DMS79 treated with DMSO at 0.1 percent for 48 hours (cell line): ENCODE results near the gene SLC1A5.

Experiments used
- DNase-seq: peaks from one replicate; lab custom pipeline; 2025; lab: John Stamatoyannopoulos, UW

SLC1A5 gene

DNA sequence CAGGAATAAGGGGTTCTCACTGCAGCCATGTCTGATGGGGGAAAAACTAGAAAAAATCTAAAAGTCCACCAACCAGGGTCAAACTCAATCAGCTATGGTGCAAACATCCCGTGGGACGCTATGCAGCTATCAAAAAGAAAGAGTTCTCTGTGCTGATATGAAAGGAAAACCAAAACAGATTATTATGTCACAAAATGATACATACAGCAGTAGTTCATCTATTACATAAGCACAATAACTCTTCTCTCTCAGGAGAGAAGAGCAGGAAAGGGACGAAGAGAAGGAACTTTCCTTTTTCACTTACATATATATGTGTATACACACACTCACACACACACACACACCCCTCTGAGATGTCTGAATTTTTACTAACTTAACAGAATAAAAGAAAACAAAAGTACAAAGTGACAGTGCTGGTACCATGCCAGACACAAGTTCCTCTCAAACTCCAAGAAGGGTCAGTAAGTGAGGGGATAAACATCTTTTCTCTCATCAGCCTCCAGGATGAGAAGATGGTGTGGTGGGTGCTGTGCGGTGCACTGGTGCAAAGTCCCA is 45.4 kb downstream of the SLC1A5 start:
- no peak for DNase-seq

- no peak for DNase-seq
Measured at GRCh38 chr19:46741447-46741846, 46.9 kb downstream of the SLC1A5 start.

DNA sequence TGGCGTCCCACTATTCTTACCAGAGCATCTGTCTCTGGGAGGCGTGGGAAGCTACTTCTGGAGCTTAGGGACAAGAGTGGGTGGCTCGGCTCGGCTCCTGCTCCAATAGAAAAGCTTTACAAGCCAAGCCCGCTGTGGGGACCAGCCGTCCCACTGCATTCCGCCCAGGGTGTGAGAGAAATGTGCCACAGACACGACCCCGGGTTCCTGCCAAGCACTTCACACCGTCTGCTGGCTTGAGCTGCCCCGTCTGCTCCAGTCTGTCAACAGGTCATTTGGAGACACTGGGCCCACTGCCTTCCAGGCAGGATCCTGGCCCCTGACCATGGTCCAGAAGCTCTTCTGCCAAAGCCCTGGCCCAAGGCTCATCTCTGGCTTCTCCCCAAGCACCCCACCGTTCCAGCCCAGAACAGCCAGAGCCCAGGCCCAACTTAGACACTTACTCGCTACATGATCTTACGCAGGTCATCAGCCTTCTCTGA is 49.1 kb downstream of the SLC1A5 start:
- DNase-seq: no peak

GRCh38 chr19:46737761-46738171 is 50.6 kb downstream of the SLC1A5 start:
- DNase-seq: no peak

- DNase-seq: no peak
Measured at GRCh38 chr19:46737298-46737654, 51.1 kb downstream of the SLC1A5 start.

DNA sequence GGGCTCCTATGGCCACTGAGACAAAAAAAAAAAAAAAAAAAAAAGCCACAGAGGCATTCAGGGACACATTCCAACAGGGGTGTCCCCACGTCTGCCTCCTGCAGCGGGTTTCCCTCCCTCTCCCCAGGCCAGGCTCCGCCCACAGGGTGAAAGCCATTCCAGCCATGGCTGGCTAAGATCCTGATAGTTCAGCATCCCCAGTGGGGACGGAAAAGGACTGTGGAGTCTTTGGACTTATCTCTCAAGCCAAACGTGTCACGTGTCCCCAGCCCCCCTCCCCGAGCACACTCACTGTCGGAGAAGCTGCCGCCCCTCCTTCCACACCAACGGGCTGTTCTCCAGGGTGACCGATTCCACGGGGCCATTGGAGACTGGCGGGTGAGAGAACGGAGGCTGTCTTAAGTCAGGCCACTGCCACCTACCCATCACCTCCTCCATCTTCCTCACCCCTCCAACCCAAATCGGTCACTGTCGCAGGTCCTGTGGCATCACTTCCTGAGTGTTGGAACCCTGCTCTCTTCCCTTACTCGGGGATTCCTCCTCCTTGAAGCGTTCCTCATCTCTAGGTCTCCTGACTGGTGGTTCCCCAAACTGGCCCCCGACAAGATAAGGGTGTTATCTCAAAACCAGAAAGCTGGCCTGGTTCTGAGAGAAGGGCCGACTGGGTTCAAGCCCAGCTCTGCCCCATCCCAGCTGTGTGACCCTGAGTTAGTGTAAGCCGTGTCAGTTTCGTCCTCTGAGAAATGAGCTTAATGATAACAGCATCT is 51.7 kb downstream of the SLC1A5 start:
- DNase-seq: no peak

DNA sequence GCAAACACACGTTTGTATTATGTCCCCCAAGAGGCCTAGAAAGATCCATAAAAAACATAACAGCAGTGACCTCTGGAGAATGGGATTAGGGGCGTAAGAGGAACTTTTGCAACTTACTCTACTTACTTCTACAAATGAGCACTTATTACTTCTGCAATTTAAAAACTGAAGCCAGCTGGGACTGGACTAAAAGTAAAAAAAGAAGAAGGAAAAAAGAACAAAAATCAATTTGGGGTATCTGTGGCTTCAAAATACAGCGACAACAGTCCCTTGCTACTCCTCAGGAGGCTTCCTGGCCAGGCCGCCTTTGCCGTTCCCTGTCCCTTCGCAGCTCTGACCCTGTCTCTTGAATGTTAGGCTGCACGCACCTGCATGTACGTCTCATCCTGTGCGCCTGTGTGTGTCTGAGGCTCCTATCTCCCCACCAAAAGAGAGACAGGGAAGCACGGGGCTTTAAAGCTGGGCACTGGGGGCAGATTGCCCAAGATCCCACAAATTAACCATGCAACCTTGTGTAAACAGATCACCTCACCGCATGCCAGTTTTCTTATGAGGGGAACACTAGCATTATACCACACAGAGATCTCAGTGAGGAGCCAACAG is 54.6 kb downstream of the SLC1A5 start:
- no peak for DNase-seq

GRCh38 chr19:46732966-46733689 is 55.3 kb downstream of the SLC1A5 start:
- no peak for DNase-seq

DNA sequence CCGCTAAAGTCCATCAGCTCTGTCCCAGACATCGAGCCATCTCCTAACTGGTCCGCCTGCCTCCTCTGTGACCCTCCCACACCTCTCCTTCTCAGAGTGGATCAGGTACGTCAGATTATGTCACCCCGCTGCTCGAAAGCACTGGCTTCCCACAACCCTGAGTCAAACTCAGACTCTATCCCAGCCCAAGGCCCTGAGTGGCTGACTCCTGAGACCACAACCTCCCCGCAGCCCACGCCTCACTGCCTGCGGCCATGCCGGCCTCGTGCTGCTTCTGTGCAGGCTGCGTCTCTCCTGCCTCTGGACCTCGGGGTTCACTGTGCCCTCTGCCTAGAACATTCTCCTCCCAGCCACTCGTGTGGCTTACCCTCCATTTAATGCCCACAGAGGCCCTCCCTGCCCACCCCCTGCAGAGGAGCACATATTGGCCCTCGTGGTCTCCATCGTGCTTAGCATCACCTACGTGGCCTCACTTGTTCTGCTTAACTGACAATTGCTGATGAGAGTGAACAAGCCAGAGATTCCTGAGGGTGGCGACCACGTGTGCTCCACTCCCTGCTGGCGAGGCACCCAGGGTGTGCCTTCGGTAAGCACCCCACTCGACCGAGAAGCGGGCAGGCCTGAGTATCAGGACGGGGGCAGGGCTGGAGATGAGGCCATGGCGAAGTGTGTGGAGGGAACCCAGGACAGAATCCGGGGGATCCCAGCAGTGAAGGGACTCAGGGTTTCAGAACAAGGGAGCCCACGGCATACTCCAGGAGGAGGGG is 56.0 kb downstream of the SLC1A5 start:
- DNase-seq: no peak

DNA sequence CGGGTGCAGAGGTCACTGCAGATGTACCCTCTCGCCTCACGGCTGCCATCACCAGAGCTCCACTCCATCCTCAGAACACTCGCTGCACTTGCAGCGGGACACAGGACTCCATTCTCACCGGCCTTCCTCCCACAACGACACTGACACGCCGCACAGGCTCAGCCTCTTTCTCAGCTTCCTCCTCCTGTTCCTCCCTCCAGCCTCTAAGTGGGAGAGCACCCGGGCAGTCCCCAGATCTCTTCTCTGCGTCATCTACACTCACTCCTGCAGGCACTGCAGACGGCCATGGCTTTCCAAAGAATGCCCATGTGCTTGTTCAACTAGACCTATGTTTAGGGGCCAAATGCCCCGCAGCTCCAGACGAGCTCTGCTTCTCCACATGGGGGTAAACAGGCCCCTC is 56.8 kb downstream of the SLC1A5 start:
- DNase-seq: no peak

GRCh38 chr19:46731007-46731501 is 57.3 kb downstream of the SLC1A5 start:
- DNase-seq: no peak

DNA sequence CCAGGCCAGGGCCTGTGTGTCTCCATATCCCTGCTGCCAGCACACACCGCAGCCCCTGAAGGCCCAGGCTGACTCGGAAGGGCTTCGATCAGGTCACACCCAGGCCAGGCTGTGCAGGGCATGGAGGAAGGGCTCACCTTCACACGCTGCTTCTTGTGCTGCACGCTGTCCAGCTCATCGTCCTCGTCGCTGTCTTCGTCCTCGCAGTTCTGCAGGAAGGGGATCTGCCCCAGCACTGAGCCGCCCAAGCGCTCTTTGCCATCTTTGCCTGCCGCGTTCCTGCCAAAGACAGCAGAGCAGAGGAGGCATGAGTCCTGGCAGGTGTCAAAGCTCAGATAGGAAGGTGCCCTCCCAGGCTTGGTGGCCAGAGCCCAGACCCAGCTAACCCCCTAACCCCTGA is 57.8 kb downstream of the SLC1A5 start:
- no peak for DNase-seq

GRCh38 chr19:46730187-46730586 is 58.2 kb downstream of the SLC1A5 start:
- no peak for DNase-seq

DNA sequence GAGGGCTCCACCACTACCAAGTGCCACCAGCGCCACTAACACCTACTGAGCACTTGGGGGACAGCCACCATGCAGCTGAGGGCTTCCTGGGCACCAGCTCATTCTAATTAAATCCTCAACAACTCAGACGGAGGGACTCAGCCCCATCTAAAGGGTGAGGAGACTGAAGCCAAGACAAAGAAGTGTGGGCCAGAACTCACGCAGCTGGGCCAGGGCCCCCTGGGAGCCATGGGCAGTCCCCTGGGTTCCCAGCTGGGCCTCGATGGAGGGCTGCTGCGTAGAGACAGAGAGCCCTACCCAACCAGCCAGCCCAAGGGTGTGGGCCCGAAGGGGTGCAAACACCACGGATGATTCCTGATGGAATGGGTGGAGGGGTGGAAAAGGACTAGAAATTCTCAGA is 58.7 kb downstream of the SLC1A5 start:
- DNase-seq: no peak

GRCh38 chr19:46728693-46729339 is 59.6 kb downstream of the SLC1A5 start:
- DNase-seq: no peak

DNA sequence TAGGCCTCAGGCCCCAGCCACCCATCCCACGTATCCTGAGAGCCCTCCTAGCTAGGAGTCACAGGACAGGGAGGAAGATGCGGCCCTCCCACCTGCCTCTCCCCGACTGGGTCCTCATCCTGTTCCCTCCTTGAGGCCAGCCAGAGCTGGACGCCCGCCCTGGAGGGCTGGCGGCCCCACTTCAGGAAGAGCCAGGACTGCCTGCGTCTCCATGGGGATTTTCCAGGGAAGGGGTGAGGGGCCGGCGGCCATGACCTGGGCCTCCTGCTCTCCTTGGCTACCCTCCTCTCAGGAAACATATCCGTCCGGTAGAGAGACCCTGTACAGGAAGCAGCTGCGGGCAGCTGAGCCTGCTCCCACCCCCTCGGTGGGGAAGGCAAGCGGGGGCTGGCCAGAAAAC is 60.2 kb downstream of the SLC1A5 start:
- no peak for DNase-seq

DNA sequence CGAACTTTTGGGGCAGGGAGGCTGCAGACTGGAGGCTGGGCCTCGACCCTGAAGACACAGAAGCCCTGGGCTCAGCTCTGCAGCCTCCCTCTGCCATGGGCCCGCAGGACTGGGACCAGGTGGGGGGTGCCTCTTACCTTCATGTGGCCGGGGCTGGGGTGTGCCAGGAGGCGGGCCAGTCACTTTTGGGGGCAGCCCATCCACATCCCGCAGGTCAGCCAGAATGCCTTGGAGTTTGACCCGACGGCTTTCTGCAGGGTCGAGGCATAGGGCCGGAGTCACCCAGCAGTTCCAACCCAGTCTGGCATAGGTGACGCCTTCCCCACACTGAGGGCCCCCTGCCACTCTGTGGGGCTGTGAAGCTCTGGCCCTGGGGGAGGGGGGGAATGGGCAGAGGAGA is 60.6 kb downstream of the SLC1A5 start:
- no peak for DNase-seq

- no peak for DNase-seq
Measured at GRCh38 chr19:46726971-46727501, 61.4 kb downstream of the SLC1A5 start.

DNA sequence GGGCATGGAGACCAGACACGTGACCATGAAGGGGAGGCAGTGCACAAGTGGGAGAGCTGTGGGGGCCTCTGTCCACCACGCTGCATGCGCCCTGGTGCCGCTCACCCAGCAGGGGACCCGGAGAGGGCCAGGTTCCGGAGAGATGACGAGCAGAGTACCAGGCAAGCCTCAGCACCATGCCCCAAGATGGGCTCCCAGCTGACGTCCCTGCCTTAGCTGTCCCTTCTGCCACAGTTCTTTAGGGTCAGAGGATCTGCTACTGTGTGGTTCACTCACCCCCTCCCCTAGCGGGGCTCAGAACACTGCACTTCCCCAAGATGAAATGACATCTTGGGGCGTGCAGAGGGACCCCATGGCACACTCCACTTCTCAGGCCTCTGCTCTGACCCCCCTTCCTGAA is 61.8 kb downstream of the SLC1A5 start:
- DNase-seq: no peak

- DNase-seq: no peak
Measured at GRCh38 chr19:46725859-46726393, 62.5 kb downstream of the SLC1A5 start.
